Ovary (tissue), 3 donors: ENCODE measurements around the gene CD99L2.

ENCODE experiments used
- EP300 ChIP-seq: sonication (generic); formaldehyde crosslinking; IDR thresholded peaks from one replicate; pipeline ENCODE4 v1.6.1; 2017; ENCODE audit warnings: antibody characterized with exemption
- POLR2A ChIP-seq: fragments of 450-650 bp; IDR thresholded peaks from one replicate; pipeline ENCODE4 v1.6.1; 2017; ENCODE audit warnings: antibody characterized with exemption, mild to moderate bottlenecking, moderate library complexity
- TF ChIP-seq, protein P1 (sequence below), 3 donors: fragments of 450-650 bp in 2 of 3; fragments of 200-600 bp in 1 of 3; IDR thresholded peaks; one replicate each; pipeline versions ENCODE4 v1.5.1 to v1.8.0; 2016 to 2022; ENCODE audit warnings: antibody characterized with exemption in 3 of 3, mild to moderate bottlenecking in 1 of 3
- donor health status: DM: no; HTN: no; CAD: no.

DNA sequence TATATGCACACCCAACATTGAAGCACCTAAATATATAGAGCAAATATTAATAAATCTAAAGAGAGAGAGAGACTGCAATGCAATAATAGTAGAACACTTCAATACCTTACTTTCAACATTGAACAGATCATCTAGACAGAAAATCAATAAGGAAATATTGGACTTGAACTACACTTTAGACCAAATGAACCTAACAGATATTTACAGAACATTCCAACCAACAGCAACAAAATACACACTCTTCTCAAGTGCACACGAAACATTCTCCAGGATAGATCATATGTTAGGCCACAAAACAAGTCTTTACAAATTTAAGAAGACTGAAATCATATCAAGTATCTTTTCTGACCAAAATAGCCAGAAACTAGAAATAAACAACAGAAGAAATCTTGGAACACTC is 66.6 kb downstream of the CD99L2 start:
- TF ChIP-seq POLR2A (no peak), EP300 (no peak)
- TF ChIP-seq, protein P1, sequence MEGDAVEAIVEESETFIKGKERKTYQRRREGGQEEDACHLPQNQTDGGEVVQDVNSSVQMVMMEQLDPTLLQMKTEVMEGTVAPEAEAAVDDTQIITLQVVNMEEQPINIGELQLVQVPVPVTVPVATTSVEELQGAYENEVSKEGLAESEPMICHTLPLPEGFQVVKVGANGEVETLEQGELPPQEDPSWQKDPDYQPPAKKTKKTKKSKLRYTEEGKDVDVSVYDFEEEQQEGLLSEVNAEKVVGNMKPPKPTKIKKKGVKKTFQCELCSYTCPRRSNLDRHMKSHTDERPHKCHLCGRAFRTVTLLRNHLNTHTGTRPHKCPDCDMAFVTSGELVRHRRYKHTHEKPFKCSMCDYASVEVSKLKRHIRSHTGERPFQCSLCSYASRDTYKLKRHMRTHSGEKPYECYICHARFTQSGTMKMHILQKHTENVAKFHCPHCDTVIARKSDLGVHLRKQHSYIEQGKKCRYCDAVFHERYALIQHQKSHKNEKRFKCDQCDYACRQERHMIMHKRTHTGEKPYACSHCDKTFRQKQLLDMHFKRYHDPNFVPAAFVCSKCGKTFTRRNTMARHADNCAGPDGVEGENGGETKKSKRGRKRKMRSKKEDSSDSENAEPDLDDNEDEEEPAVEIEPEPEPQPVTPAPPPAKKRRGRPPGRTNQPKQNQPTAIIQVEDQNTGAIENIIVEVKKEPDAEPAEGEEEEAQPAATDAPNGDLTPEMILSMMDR (IDR thresholded peaks at IDR 0.05), result no peak
